Spleen (tissue), 7 donors: ENCODE data around the gene DDX60.

Source experiments
- CTCF ChIP-seq, 11 experiments: fragments of 200-600 bp in 7 of 11; fragments of 450-650 bp in 4 of 11; sonication (generic) in 4 of 11; IDR thresholded peaks in 8 of 11; conservative IDR thresholded peaks in 3 of 11; 1 replicate in 7 of 11; 2 replicates in 4 of 11; pipeline versions ENCODE4 v1.4.0 to v1.8.0; 2016 to 2021; ENCODE audit warnings: antibody characterized with exemption in 11 of 11, inconsistent platforms in 4 of 11, mild to moderate bottlenecking in 1 of 11
- POLR2A ChIP-seq, 3 donors: fragments of 450-650 bp; IDR thresholded peaks; one replicate each; pipeline ENCODE4 v1.5.1; 2017; ENCODE audit warnings: antibody characterized with exemption in 3 of 3, mild to moderate bottlenecking in 1 of 3
- donor health status: DM: no; HTN: no; CAD: no; lungs with moderate emphysema.
- donor health status: DM: no; HTN: no; CAD: no.
- donor health status: DM: no; HTN: no; CAD: no.

- no peak for TF ChIP-seq POLR2A (IDR thresholded peaks at IDR 0.05)
- TF ChIP-seq CTCF (IDR thresholded peaks at IDR 0.05 in 8 of 11, conservative IDR thresholded peaks at IDR 0.05 in 3 of 11): no peak
Observed at GRCh38 chr4:168241953-168242352, 76.6 kb downstream of the DDX60 start.
